A549 (cell line): ENCODE results near the gene LGALS7B. TPM values are rescaled to one million over a fixed set of nuclear protein-coding genes. Genes with fewer than 3 reads are reported as not detected.

Experiments used
- ATAC-seq, 2 experiments: fragments of 200-7000 bp in 1 of 2; fragments of >200 bp in 1 of 2; cut with Nextera tagmentation in 1 of 2; cut with Tn5 transposase in 1 of 2; 3 replicates each; pipeline versions ENCODE4 v1.8.0 to v1.9.1; 2018 to 2020; ENCODE audit warnings: mild to moderate bottlenecking in 1 of 2, moderate library complexity in 1 of 2
- CTCF ChIA-PET: fragments of 300-600 bp; sonication (Branson Sonifier 250); formaldehyde crosslinking; extraction: SDS; loops from one replicate; lab custom pipeline; 2021; ENCODE audit warnings: antibody characterized with exemption, inconsistent platforms; lab: Yijun Ruan, JAX
- POLR2A ChIA-PET: fragments of 350-600 bp; formaldehyde crosslinking; extraction: SDS; loops from one replicate; lab custom pipeline; 2021; ENCODE audit warnings: antibody characterized with exemption, inconsistent platforms; lab: Yijun Ruan, JAX
- DNase-seq, 2 experiments: peaks; one replicate each; pipeline versions ENCODE4 v3.0.0 to v3.0.0-alpha.2; 2011 to 2016; ENCODE audit warnings: low read depth in 1 of 2, low spot score in 1 of 2
- FAIRE-seq: peaks from 2 replicates; lab custom pipeline; 2011; peaks lifted over from hg19 to GRCh38; lab: Jason Lieb, UNC
- H3K27ac ChIP-seq, 2 experiments: fragments of >200 bp; sonication (Bioruptor Twin); formaldehyde crosslinking; 3 replicates each; pipeline ENCODE4 v1.5.1; 2016 to 2017
- H3K4me1 ChIP-seq: fragments of >200 bp; sonication (Bioruptor Twin); formaldehyde crosslinking; 3 replicates; pipeline ENCODE4 v1.6.1; 2016
- H3K4me2 ChIP-seq: fragments of >200 bp; sonication (Bioruptor Twin); formaldehyde crosslinking; 3 replicates; pipeline ENCODE4 v1.6.1; 2016
- H3K4me3 ChIP-seq: fragments of >200 bp; sonication (Bioruptor Twin); formaldehyde crosslinking; 3 replicates; pipeline ENCODE4 v1.5.1; 2016
- H3K9me3 ChIP-seq: fragments of >200 bp; sonication (Bioruptor Twin); formaldehyde crosslinking; 3 replicates; pipeline ENCODE4 v1.6.1; 2016
- BHLHE40 ChIP-seq: IDR thresholded peaks from 2 replicates; pipeline ENCODE4 v1.6.1; 2012; ENCODE audit warnings: low read depth, low read length, inconsistent platforms
- CEBPB ChIP-seq, 2 experiments: fragments of >200 bp in 1 of 2; sonication (Bioruptor Twin) in 1 of 2; formaldehyde crosslinking in 1 of 2; IDR thresholded peaks; 2 replicates each; pipeline ENCODE4 v1.6.1; 2012 to 2016
- CHD2 ChIP-seq: fragments of 150-350 bp; IDR thresholded peaks from 2 replicates; pipeline ENCODE4 v1.6.1; 2014; ENCODE audit warnings: low read length; ENCODE audit not compliant: partially characterized antibody
- CHD4 ChIP-seq: fragments of 200-600 bp; sonication (generic); IDR thresholded peaks from 2 replicates; pipeline ENCODE4 v1.6.1; 2016; ENCODE audit warnings: antibody characterized with exemption, mild to moderate bottlenecking, borderline replicate concordance
- CTCF ChIP-seq: fragments of >200 bp; sonication (Bioruptor Twin); formaldehyde crosslinking; IDR thresholded peaks from 3 replicates; pipeline ENCODE4 v1.5.1; 2016
- EHF ChIP-seq: fragments of 250-450 bp; sonication (Bioruptor Pico); IDR thresholded peaks from 2 replicates; pipeline ENCODE4 v1.5.0; 2020; ENCODE audit warnings: mild to moderate bottlenecking
- FOSB ChIP-seq: fragments of 250-450 bp; sonication (Bioruptor Pico); IDR thresholded peaks from 2 replicates; pipeline ENCODE4 v1.5.0; 2020; ENCODE audit warnings: mild to moderate bottlenecking, moderate library complexity
- FOSL2 ChIP-seq, 2 experiments: fragments of 450-650 bp in 1 of 2; fragments of >200 bp in 1 of 2; sonication (Bioruptor Twin) in 1 of 2; formaldehyde crosslinking; IDR thresholded peaks; 2 replicates each; pipeline versions ENCODE4 v1.5.0 to v1.6.1; 2016 to 2020; ENCODE audit warnings: mild to moderate bottlenecking in 1 of 2, moderate library complexity in 1 of 2
- FOXS1 ChIP-seq: fragments of 250-450 bp; sonication (Bioruptor Pico); IDR thresholded peaks from 2 replicates; pipeline ENCODE4 v1.5.0; 2020; ENCODE audit warnings: mild to moderate bottlenecking, moderate library complexity
- GATA3 ChIP-seq: IDR thresholded peaks from 2 replicates; pipeline ENCODE4 v1.6.1; 2012; ENCODE audit warnings: borderline replicate concordance
- HDAC2 ChIP-seq: fragments of 200-600 bp; sonication (generic); IDR thresholded peaks from 2 replicates; pipeline ENCODE4 v1.6.1; 2016
- HMGXB4 ChIP-seq: fragments of 250-450 bp; sonication (Bioruptor Pico); IDR thresholded peaks from 2 replicates; pipeline ENCODE4 v1.5.0; 2021; ENCODE audit warnings: mild to moderate bottlenecking, moderate library complexity, borderline replicate concordance
- HOXA7 ChIP-seq: fragments of 250-450 bp; sonication (Bioruptor Pico); IDR thresholded peaks from 2 replicates; pipeline ENCODE4 v1.5.0; 2020; ENCODE audit warnings: mild to moderate bottlenecking, moderate library complexity
- HOXB13 ChIP-seq: fragments of 250-450 bp; sonication (Bioruptor Pico); IDR thresholded peaks from 2 replicates; pipeline ENCODE4 v1.5.0; 2020; ENCODE audit warnings: low read depth, mild to moderate bottlenecking, moderate library complexity
- HOXB5 ChIP-seq: fragments of 250-450 bp; sonication (Bioruptor Pico); IDR thresholded peaks from 2 replicates; pipeline ENCODE4 v1.5.0; 2020; ENCODE audit warnings: mild to moderate bottlenecking, moderate library complexity
- JUN ChIP-seq, 2 experiments: fragments of >200 bp; sonication (Bioruptor Twin); formaldehyde crosslinking; IDR thresholded peaks; 2 replicates in 1 of 2; 3 replicates in 1 of 2; pipeline ENCODE4 v1.6.1; 2016 to 2017
- KDM1A ChIP-seq: fragments of 200-600 bp; sonication (generic); IDR thresholded peaks from 2 replicates; pipeline ENCODE4 v1.6.1; 2016; ENCODE audit warnings: low read depth, mild to moderate bottlenecking
- MAFK ChIP-seq: fragments of 450-650 bp; IDR thresholded peaks from 2 replicates; pipeline ENCODE4 v1.6.1; 2014; ENCODE audit not compliant: partially characterized antibody
- MAX ChIP-seq: IDR thresholded peaks from 2 replicates; pipeline ENCODE4 v1.6.1; 2012
- MAZ ChIP-seq: fragments of 150-350 bp; IDR thresholded peaks from 2 replicates; pipeline ENCODE4 v1.6.1; 2014; ENCODE audit warnings: antibody characterized with exemption, low read depth, low read length, borderline replicate concordance
- PHF8 ChIP-seq: fragments of 200-600 bp; sonication (generic); IDR thresholded peaks from 2 replicates; pipeline ENCODE4 v1.6.1; 2016; ENCODE audit warnings: low read depth, mild to moderate bottlenecking, antibody characterized with exemption, moderate library complexity, borderline replicate concordance
- POLR2A ChIP-seq: IDR thresholded peaks from 2 replicates; pipeline ENCODE4 v1.6.1; 2012; ENCODE audit warnings: mild to moderate bottlenecking, low read length
- POLR2AphosphoS2 ChIP-seq: conservative IDR thresholded peaks from 2 replicates; pipeline ENCODE4 v1.6.1; 2012; ENCODE audit warnings: low read length, improper control_type of control experiment, inconsistent platforms
- RAD21 ChIP-seq, 2 experiments: fragments of >200 bp in 1 of 2; sonication (Bioruptor Twin) in 1 of 2; formaldehyde crosslinking in 1 of 2; IDR thresholded peaks in 1 of 2; conservative IDR thresholded peaks in 1 of 2; 2 replicates in 1 of 2; 3 replicates in 1 of 2; pipeline ENCODE4 v1.6.1; 2012 to 2018; ENCODE audit warnings: inconsistent platforms in 1 of 2
- RFX5 ChIP-seq: fragments of 450-650 bp; IDR thresholded peaks from 2 replicates; pipeline ENCODE4 v1.7.1; 2014; ENCODE audit warnings: antibody characterized with exemption, mild to moderate bottlenecking, moderate library complexity
- SMC3 ChIP-seq: fragments of >200 bp; sonication (Bioruptor Twin); formaldehyde crosslinking; IDR thresholded peaks from 3 replicates; pipeline ENCODE4 v1.6.1; 2018; ENCODE audit warnings: inconsistent platforms
- SREBF2 ChIP-seq: fragments of 450-650 bp; IDR thresholded peaks from 2 replicates; pipeline ENCODE4 v1.6.1; 2014; ENCODE audit warnings: mild to moderate bottlenecking, moderate library complexity
- USF2 ChIP-seq: fragments of 450-650 bp; IDR thresholded peaks from 2 replicates; pipeline ENCODE4 v1.6.1; 2014; ENCODE audit warnings: antibody characterized with exemption
- ZC3H11A ChIP-seq: fragments of 450-650 bp; IDR thresholded peaks from 2 replicates; pipeline ENCODE4 v1.6.1; 2014; ENCODE audit warnings: antibody characterized with exemption, mild to moderate bottlenecking
- ZFP36 ChIP-seq: fragments of 450-650 bp; IDR thresholded peaks from 2 replicates; pipeline ENCODE4 v1.6.1; 2014; ENCODE audit warnings: borderline replicate concordance; ENCODE audit not compliant: partially characterized antibody
- ZNF302 ChIP-seq: fragments of 250-450 bp; sonication (Bioruptor Pico); IDR thresholded peaks from 2 replicates; pipeline ENCODE4 v1.9.0; 2021; ENCODE audit warnings: inconsistent platforms, mild to moderate bottlenecking, moderate library complexity
- WGBS: methylation state at CpG from one replicate; pipeline ENCODE4 v1.1.6; 2017; ENCODE audit errors: missing lambda C conversion rate; 5-methylcytosine and 5-hydroxymethylcytosine counted together
- polyA plus RNA-seq, 4 experiments: library from polyadenylated mRNA; depleted of rRNA in 3 of 4; stranded (reverse); fragments of >200 nt; fragmentation: RNase III in 1 of 4; extraction: RNeasy Plus Mini Kit Qiagen cat#74134 plus additional on column Dnase treatment in 1 of 4; gene quantifications; 2 replicates in 3 of 4; 3 replicates in 1 of 4; pipeline ENCODE4 v1.2.3, GENCODE V29; 2011 to 2017

LGALS7B gene
- polyA plus RNA-seq, 2 of the 4 experiments (the other 2 are of a cell fraction): 0.27 TPM; not detected in 1

- Histone ChIP-seq H3K4me3 (no peak overlapping the region), H3K27ac (no peak overlapping the region), H3K4me2 (no peak overlapping the region), H3K9me3 (no peaks in the 10 kb centered on the region), H3K4me1 (peaks cover 12% of the 10 kb centered on the region)
- ATAC-seq: no peak
- no peak for DNase-seq
- POLR2A ChIA-PET: interaction anchor here (0.9 to 1.2 kb wide), 2 partner anchors 42 to 158 kb away, joined by 3 to 4 read pairs; partner anchors contain the start of genes NFKBIB and SIRT2
- CTCF ChIA-PET: interaction anchor here (0.6 to 3.1 kb wide), 14 partner anchors 9 to 377 kb away, joined by 3 to 12 read pairs (median 4); no protein-coding TSS in a partner anchor
- no peak for FAIRE-seq
- TF ChIP-seq MAZ (no peak), ZNF302 (CRISPR knock-in tag) (no peak), BHLHE40 (no peak), HOXA7 (CRISPR knock-in tag) (no peak), EHF (CRISPR knock-in tag) (no peak), JUN (IDR thresholded peaks at IDR 0.05) (no peak), HOXB13 (CRISPR knock-in tag) (no peak), HMGXB4 (CRISPR knock-in tag) (no peak), CHD2 (no peak), RFX5 (no peak), FOSL2 (IDR thresholded peaks at IDR 0.05) (no peak), FOSL2 (CRISPR knock-in tag; IDR thresholded peaks at IDR 0.05) (no peak), PHF8 (no peak), HOXB5 (CRISPR knock-in tag) (no peak), POLR2AphosphoS2 (no peak), CHD4 (no peak), KDM1A (no peak)
- 97% methylated on average over 15 of the region's 15 CpGs for WGBS
These were observed 47.3 kb upstream of the LGALS7B start for GRCh38 chr19:38741670-38742069.

GRCh38 chr19:38742296-38742695 lies 46.7 kb upstream of the LGALS7B start:
- WGBS: 89% methylated on average over 9 of the region's 9 CpGs
- Histone ChIP-seq H3K4me3 (no peak overlapping the region), H3K4me2 (no peak overlapping the region), H3K4me1 (peaks cover 5% of the 10 kb centered on the region; the same call in 2 of the 3 replicates), H3K9me3 (no peaks in the 10 kb centered on the region), H3K27ac (no peak overlapping the region)
- DNase-seq (no peak), ATAC-seq (no peak), FAIRE-seq (no peak)
- ChIA-PET POLR2A (interaction anchor here (0.6 to 1.2 kb wide), 4 partner anchors 41 to 340 kb away, joined by 3 to 4 read pairs (median 4); partner anchors contain the start of genes FAM98C, NFKBIB and SIRT2), CTCF (interaction anchor here (0.6 to 3.1 kb wide), 10 partner anchors 8 to 376 kb away, joined by 3 to 12 read pairs (median 4); no protein-coding TSS in a partner anchor)
- TF ChIP-seq FOSB (CRISPR knock-in tag): no peak
- no peak for TF ChIP-seq USF2

- peak; percentile 2 to 28; a peak in 2 of 6 replicates for ATAC-seq
- H3K4me3 ChIP-seq: no peak overlapping the region
- no peak for DNase-seq
- 89% methylated on average over 6 of the region's 6 CpGs for WGBS
- peak overlapping the region in 1 of 2 experiments; percentile 45; a peak in 2 of 6 replicates for H3K27ac ChIP-seq
- CTCF ChIA-PET: interaction anchor here (1.0 to 3.1 kb wide), 4 partner anchors 9 to 145 kb away, joined by 3 to 12 read pairs (median 7); no protein-coding TSS in a partner anchor
- H3K9me3 ChIP-seq: no peaks in the 10 kb centered on the region
- FAIRE-seq: no peak
- POLR2A ChIA-PET: interaction anchor here (0.6 to 1.2 kb wide), 4 partner anchors 40 to 340 kb away, joined by 3 to 4 read pairs (median 4); partner anchors contain the start of genes FAM98C, NFKBIB and SIRT2
- H3K4me1 ChIP-seq: peaks cover 4% of the 10 kb centered on the region; the same call in 1 of the 3 replicates
- H3K4me2 ChIP-seq: no peak overlapping the region
- TF ChIP-seq POLR2A (no peak), JUN (IDR thresholded peaks at IDR 0.05) (no peak), MAFK (no peak), FOSB (CRISPR knock-in tag) (no peak; the same call in 1 of the 2 replicates), ZC3H11A (no peak), MAX (no peak), ZFP36 (no peak), GATA3 (no peak), PHF8 (no peak), SMC3 (no peak), HOXB5 (CRISPR knock-in tag) (no peak), CTCF (no peak), HDAC2 (no peak), SREBF2 (no peak), CEBPB (IDR thresholded peaks at IDR 0.05) (no peak), RAD21 (conservative IDR thresholded peaks at IDR 0.05 in 1 of 2, IDR thresholded peaks at IDR 0.05 in 1 of 2) (no peak), FOXS1 (CRISPR knock-in tag) (no peak)
These were observed 46.1 kb upstream of the LGALS7B start for GRCh38 chr19:38742906-38743305.
